Lung (tissue), 12 donors: Measurements from ENCODE around the gene ADK. TPM values are rescaled to one million over a fixed set of nuclear protein-coding genes. Genes with fewer than 3 reads are reported as not detected.
A peak's percentile ranks its signal among the peaks of the same experiment; 100 is the strongest.
"Not testable (repeated sequence)": the region's sequence is repeated elsewhere in the genome, so short reads cannot be mapped to it uniquely, and the experiment has no call there.

Experiments
- ATAC-seq: fragments of 200-7000 bp; cut with Tn5 transposase; one replicate; pipeline ENCODE4 v1.9.1; 2020; ENCODE audit warnings: moderate number of reproducible peaks; ENCODE audit not compliant: insufficient read depth, low FRiP score
- DNase-seq, 3 donors: peaks; one replicate each; pipeline ENCODE4 v3.0.0-alpha.2; 2013 to 2017
- H3K27ac ChIP-seq, 2 donors: one replicate each; pipeline ENCODE4 v1.5.1; 2013; ENCODE audit warnings: mild to moderate bottlenecking in 2 of 2, moderate library complexity in 2 of 2, control low read depth in 1 of 2, inconsistent platforms in 1 of 2, low read depth in 1 of 2, low read length in 1 of 2
- H3K27me3 ChIP-seq, 3 donors: one replicate each; pipeline ENCODE4 v1.5.1; 2013; ENCODE audit warnings: low read length in 2 of 3; ENCODE audit not compliant: control insufficient read depth in 3 of 3, insufficient read depth in 3 of 3
- H3K36me3 ChIP-seq, 4 donors: one replicate each; pipeline ENCODE4 v1.5.1; 2013; ENCODE audit warnings: low read length in 4 of 4, mild to moderate bottlenecking in 1 of 4, moderate library complexity in 1 of 4; ENCODE audit not compliant: control insufficient read depth in 4 of 4, insufficient read depth in 4 of 4
- H3K4me1 ChIP-seq, 5 donors: one replicate each; pipeline ENCODE4 v1.5.1; 2013; ENCODE audit warnings: low read length in 5 of 5, mild to moderate bottlenecking in 2 of 5, moderate library complexity in 1 of 5; ENCODE audit not compliant: control insufficient read depth in 5 of 5, insufficient read depth in 5 of 5
- H3K4me3 ChIP-seq: one replicate; pipeline ENCODE4 v1.5.1; 2013; ENCODE audit warnings: mild to moderate bottlenecking, control low read depth, moderate library complexity
- H3K9ac ChIP-seq, 2 donors: one replicate each; pipeline ENCODE4 v1.5.1; 2013; ENCODE audit warnings: low read length in 2 of 2, control low read depth in 1 of 2; ENCODE audit not compliant: insufficient read depth in 1 of 2
- H3K9me3 ChIP-seq, 4 donors: one replicate each; pipeline ENCODE4 v1.5.1; 2013; ENCODE audit warnings: low read length in 3 of 4, mild to moderate bottlenecking in 1 of 4, moderate library complexity in 1 of 4; ENCODE audit not compliant: control insufficient read depth in 4 of 4, insufficient read depth in 3 of 4
- CTCF ChIP-seq: IDR thresholded peaks from 2 replicates; pipeline ENCODE4 v1.5.1; 2012; ENCODE audit warnings: mild to moderate bottlenecking; ENCODE audit errors: control extremely low read depth, extremely low read depth
- WGBS, 2 donors: extraction: QIAGEN DNeasy Blood & Tissue Kit; methylation state at CpG; one replicate each; pipeline ENCODE4 v1.1.7; 2013; 5-methylcytosine and 5-hydroxymethylcytosine counted together
- polyA plus RNA-seq, 2 donors: library from polyadenylated mRNA; stranded (reverse); fragments of 200-250 nt; gene quantifications; one replicate each; pipeline ENCODE4 v1.2.1, GENCODE V29; 2013
- total RNA-seq, 2 donors: library from RNA; depleted of rRNA in 1 of 2; stranded (reverse); fragments of >200 nt in 1 of 2; gene quantifications; one replicate each; pipeline ENCODE4 v1.2.1, GENCODE V29; 2014 to 2021
- donor health status: control.
- donor health status: control.
- donor health status: Bipolar disorder and iron deficiency.
- donor health status: healthy.
- donor health status: DM: yes; HTN: yes; CAD: no.

Gene ADK
- total and polyA plus RNA-seq, 4 donors = 31.6 to 82.3 (median 42.9) TPM

DNA sequence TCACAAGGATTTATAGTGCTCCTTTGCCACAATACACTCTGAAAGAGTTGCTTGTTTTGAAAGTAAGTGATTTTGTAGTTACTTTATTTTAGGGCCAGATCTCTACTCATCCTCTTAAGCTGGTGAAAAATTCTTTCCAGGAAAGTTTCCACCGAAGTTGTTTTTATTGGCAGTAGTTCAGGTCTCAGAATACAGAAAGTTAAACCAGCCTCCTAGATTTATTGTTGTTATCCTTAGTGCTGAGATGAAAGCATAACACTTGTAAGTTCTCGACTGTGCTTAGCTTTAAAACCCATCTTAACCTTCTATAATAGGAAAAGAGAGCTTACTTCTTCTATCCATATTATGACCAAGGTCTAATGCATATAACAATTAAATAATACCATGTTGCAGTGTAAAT, 5.9 kb upstream of the ADK start:
- no peak overlapping the region for H3K4me3 ChIP-seq
- no peak overlapping the region for H3K9ac ChIP-seq
- ATAC-seq = no peak
- WGBS, 2 donors = 24 to 69% methylated on average over 2 of the region's 2 CpGs
- H3K36me3 ChIP-seq = peaks cover 0 to 2% (median 0%) of the 10 kb centered on the region in 4 donors
- TF ChIP-seq CTCF = no peak
- H3K27me3 ChIP-seq = no peaks in the 10 kb centered on the region
- H3K4me1 ChIP-seq = peaks cover 0 to 8% (median 7%) of the 10 kb centered on the region in 5 donors
- DNase-seq = peak in 2 of 3 donors; percentile 33 to 52
- H3K27ac ChIP-seq = no peak overlapping the region
- H3K9me3 ChIP-seq = no peaks in the 10 kb centered on the region

- WGBS, 2 donors = 95 to 98% methylated on average over 10 of the region's 10 CpGs
- H3K27me3 ChIP-seq, H3K9ac ChIP-seq, DNase-seq, H3K9me3 ChIP-seq, H3K4me3 ChIP-seq, H3K27ac ChIP-seq, ATAC-seq, H3K36me3 ChIP-seq: not testable (repeated sequence)
- peaks cover 0 to 12% (median 7%) of the 10 kb centered on the region in 5 donors for H3K4me1 ChIP-seq
These were observed 4.0 kb upstream of the ADK start for GRCh38 chr10:74146980-74147379.

DNA sequence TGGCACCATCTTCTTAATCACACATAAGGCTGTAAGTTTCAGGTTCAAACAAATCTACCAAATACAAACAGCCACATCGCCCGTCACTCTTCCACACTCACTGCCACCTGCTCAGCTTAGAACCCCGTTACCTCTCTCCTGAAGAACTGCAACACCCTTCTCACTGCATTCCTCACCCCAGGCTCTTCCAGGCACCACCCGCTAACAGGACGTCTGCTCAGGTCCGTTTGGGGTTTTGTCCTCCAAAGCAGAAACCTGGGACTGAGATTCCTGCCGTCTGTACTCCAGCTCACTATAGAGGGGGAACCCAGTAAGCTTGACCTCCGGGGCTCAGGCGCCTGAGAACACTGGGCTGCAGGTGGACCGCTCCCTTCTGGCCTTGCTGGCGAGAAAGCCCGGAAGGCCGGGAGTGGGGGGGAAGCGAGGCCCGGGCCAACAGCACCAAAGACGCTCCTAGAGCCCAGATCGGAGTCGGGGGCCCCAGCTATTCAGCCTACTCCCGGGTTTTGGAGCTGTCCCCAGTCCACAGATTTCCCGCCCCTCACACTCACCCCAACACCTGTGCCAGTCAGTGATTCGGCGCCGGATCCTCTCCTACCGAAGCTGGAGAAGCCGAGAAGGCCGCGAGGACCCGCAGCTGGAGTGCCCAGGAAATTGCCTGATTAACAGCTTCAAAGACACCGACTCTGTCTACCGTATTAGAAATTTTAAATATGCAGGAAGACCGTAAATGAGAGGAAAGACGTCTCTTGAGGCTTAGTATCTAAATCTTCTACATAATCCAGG, 624 bp upstream of the ADK start, which contains the start of gene AP3M1:
TSS of gene AP3M1 (minus strand) at position 625 of the 786 bp plus-strand sequence. CDS start 12,449 bp downstream, outside the sequence.
- DNase-seq (no peak), ATAC-seq (peak; percentile 47)
- Histone ChIP-seq H3K9me3 (no peaks in the 10 kb centered on the region), H3K9ac (peak within 1 kb of the TSS; percentile 91 to 98), H3K4me3 (peak within 1 kb of the TSS; percentile 85), H3K27me3 (no peaks in the 10 kb centered on the region), H3K4me1 (peaks cover 4 to 17% (median 8%) of the 10 kb centered on the region in 5 donors), H3K36me3 (no peaks in the 10 kb centered on the region), H3K27ac (peak within 1 kb of the TSS; percentile 87 to 88)
- WGBS, 2 donors = 0% methylated on average over 32 of the region's 32 CpGs
- no peak for TF ChIP-seq CTCF

DNA sequence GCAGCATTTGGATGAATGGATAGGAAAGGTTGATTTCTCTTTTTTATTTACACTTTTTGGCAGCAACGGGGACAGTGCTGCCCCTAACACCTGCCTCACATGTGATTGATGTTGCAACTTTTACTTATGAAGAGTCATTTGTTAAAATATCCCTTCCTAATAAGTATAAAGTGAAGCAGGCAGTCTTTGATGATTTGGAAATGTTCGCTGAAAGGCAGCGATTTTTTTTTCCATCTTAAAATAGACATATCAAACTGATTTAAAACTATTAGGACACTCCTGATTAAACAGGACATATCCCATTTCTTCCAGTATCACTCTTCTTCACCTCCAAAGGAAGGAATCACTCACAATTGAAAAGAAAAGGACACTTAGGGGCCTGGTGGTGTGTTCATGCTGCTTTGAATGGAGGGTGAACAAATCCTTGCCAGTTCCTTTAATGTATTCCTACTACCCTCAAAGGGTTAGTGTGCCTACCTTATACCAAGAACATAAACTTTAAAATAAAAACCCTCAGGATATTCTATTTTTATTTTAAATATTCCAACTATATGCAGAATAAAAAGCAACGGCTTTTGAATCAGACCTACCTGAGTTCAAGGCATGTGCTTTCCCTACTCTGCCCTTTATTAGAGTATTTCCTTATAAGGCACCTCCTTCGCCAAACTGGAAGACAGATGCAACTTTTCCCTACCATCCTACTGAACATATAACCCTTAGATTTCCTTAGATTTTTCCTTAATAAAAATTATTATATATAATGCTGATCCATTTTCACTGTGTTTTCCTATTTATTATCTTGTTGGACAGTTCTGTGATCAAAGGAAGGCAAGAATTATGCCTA, 1.1 kb downstream of the ADK start:
- peak overlapping the region; percentile 87 to 88 for H3K27ac ChIP-seq

More for the DNA sequence above, 1.1 kb downstream of the ADK start:
- H3K4me3 ChIP-seq = peak overlapping the region; percentile 85
- TF ChIP-seq CTCF = no peak
- DNase-seq (peak in 1 of 3 donors; percentile 25), ATAC-seq (no peak)
- H3K27me3 ChIP-seq = no peaks in the 10 kb centered on the region
- peak overlapping the region; percentile 71 to 91 for H3K9ac ChIP-seq
- H3K4me1 ChIP-seq = peaks cover 2 to 23% (median 4%) of the 10 kb centered on the region in 5 donors
- H3K36me3 ChIP-seq = no peaks in the 10 kb centered on the region
- no peaks in the 10 kb centered on the region for H3K9me3 ChIP-seq
- WGBS, 2 donors = 20 to 22% methylated on average over 5 of the region's 5 CpGs
